ENCODE measurements around the gene SLC38A8.

Gene SLC38A8

DNA sequence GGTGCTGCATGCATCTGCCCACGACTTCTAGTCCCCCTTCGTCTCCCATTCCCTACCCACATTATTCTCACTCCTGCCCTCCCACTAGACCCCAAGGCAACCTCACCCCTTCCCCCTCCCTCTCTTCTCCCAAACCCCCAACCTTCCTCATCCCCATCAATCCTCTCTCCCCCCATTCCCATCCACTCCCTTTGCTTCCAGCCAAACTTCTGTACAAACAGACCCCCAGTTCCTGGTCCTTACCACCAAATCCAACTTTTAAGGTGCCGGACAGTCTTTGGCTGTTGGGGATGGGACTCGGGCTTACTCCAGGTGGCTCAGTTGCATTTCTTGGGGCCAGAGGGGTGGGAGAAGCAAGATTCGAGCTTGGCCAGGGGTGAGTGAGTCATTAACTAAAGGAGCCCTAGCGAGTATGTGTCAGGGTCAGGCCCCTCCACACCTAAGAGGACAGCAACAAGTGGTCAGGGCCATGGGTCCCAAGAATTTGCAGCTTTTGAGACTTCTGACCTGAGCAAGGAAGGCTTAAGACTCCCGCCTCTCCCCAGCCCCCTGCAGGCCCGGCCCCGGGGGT lies at the start of gene SLC38A8:
Gene SLC38A8 (minus strand): TSS at position 488 of the 571 bp plus-strand sequence. CDS start 638 bp downstream, outside the sequence.
- DNase-seq (ENCODE audit: low spot score) = no peak

GRCh38 chr16:84091460-84091859 lies 48.9 kb upstream of the SLC38A8 start:
- peak; percentile 83 for DNase-seq (ENCODE audit: low spot score)

DNA sequence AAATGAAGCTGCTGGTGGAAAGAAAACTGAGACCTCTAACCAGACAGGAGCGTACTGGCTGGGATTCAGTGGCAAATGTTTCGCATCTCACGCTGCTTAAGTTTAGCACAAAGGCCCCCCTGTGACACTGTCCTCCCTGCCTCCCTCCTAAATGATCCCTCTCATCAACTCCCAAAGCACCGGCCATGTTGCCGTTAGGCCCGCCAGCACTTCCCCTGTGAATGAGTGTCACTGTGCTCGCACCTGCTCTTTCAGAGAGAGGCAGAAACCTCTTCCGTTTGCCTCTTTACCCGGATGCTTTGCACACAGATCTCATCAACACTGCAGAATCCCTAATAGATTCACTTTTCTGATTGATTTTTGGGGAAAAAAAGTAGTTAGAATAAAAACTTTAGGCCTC lies 47.6 kb upstream of the SLC38A8 start:
- DNase-seq (ENCODE audit: low spot score) = no peak

GRCh38 chr16:84088695-84089395 lies 46.2 kb upstream of the SLC38A8 start:
- no peak for DNase-seq (ENCODE audit: low spot score)

GRCh38 chr16:84087466-84088151 lies 45.0 kb upstream of the SLC38A8 start:
- DNase-seq (ENCODE audit: low spot score) = no peak

GRCh38 chr16:84087001-84087400 lies 44.4 kb upstream of the SLC38A8 start:
- no peak for DNase-seq (ENCODE audit: low spot score)

GRCh38 chr16:84086341-84086740 lies 43.7 kb upstream of the SLC38A8 start:
- no peak for DNase-seq (ENCODE audit: low spot score)

DNA sequence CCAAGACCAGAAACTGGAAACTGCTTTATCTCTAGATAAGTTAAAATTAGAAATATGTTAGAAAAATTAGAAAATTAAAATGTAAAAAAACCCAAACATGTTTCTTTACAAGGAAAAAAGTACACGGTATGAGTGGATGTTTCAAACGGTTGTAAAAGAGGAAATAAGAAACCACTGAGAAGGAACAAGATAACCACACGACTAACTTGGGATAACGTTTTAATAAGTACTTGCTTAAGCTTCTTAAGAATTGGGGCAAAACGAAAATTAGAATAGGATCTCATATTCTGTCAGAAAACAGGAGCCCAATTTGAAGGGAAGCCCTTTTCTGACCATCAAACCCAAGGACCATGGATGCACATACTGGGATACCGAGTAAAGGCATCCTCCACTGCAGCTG lies 43.2 kb upstream of the SLC38A8 start:
- no peak for DNase-seq (ENCODE audit: low spot score)

- no peak for DNase-seq (ENCODE audit: low spot score)
These were observed 42.7 kb upstream of the SLC38A8 start for GRCh38 chr16:84085271-84085667.

DNA sequence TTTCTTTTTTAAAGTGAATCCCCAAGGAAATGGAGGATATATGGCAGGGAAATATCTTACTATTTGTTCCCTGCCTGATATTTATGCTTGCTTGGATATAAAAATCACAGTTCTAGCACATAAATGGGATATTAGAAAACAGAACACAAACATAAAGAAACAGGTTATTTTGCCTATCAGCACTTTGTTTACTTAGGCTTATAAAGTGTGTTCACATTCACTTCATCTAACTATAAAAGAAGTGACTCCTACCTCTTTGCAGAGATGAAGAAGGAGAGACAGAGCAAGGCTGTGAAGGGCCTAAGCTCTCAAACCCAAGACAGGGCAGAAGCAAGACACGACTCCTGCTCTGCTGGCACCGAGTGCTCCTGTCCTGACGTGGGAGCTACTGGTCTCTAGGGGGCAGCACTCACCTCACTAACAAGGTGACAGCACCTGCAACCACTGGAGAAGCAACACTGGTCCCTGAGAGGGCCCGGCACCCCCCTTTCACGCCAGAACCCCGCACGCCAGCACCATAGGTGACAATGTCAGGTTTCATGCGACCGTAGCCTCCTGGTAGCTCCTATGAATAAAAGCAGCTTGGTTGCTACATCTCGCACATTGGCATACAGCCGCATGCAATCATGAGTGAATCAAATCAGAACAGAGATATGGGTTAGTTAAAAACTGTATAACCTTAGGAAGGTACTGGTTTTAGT lies 42.1 kb upstream of the SLC38A8 start:
- DNase-seq (ENCODE audit: low spot score) = no peak

DNA sequence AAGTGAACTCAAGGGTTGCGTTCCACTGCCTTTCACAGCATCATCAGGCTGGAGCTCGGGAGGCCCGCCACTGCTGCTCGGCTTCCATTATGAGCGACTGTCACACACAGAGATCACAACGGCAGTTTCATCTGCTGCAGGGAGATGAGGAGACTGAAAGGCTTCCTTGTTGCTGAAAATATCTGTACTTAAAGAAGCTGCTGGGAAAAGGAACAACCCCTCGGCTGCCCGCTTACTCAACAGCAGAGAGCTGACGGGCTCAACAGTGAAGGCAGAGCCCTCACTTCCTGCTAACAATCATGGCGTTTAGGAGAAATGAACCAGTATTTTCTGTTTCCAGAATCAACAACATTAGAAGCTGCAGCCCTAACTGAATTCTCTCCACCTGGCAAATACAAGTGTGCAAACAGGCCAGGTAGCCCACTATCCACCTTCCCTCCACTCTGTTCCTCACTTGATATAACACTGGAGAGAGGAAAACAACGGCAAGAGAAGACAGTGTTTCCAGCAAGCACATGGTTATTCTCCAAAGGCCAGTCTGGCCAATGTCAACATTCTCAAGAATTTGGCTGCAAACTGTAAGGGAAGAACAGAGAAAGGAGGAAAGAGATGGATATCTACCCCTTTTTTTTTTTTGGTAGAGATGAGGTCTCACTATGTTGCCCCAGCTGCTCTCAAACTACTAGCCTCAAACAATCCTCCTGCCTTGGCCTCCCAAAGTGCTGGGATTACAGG lies 40.4 kb upstream of the SLC38A8 start:
- no peak for DNase-seq (ENCODE audit: low spot score)

GRCh38 chr16:84082110-84082509 lies 39.5 kb upstream of the SLC38A8 start:
- DNase-seq (ENCODE audit: low spot score) = no peak

DNA sequence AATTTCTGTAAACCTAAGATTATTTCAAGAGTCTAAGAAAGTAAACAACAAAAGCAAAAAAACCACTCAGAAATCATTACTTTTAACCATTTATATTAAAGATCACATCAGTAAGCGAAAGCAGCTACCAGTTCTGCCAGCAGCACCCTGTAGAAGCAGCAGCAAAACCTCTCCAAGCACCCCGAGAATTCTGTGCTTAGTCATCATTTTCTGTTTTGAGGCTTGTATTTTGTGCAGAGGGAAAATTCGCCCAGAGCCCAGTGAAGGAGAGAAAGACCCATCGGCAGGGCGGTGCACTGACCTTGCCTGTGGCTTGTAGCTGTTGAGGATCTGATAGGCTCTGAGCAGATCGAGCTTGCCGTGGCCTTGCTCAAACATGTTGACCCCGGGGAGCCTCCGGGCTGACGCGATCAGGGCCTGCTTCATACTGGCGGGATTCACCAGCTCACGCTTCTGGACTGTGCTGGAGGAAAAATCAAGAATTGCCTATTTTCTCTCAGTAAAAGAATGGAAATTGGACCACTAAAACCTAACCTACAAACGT lies 38.9 kb upstream of the SLC38A8 start:
- DNase-seq (ENCODE audit: low spot score) = no peak

DNA sequence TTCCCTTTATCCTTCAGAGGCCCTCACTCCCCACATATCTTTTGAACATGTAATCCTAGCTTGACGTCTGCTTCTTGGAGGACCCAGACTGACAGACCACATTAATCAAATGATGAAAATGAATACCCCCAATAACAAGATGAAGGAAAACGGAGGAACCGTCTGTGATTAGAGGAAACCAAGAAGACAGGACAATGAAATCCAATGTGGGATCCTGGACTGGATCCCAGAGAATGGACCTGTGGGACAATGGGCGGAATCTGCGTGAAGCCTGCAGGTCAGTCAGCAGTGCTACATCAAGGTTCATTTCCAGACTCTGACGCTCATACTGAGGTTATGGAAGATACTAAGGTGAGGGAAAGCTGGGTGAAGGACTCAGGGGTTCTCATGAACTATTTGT lies 38.2 kb upstream of the SLC38A8 start:
- no peak for DNase-seq (ENCODE audit: low spot score)

DNA sequence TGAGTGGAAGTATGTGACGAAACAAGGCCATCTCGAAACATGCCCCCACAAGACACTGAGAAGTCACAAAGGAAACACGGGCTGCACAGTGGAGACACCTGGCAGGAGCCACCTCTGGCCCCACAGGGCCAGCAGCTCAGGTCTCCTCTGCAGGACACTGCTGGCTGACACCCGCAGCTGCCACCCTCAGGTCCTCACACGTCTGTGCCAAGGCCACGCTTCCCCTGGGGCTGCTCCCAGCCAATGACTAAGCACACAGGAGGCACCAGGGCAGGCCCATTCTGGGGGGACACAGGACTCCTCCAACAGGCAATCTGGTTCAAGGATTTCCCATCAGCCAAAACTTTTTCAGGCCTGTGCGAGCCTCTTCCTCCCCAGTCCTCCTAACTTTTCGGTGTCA lies 37.8 kb upstream of the SLC38A8 start:
- no peak for DNase-seq (ENCODE audit: low spot score)

DNA sequence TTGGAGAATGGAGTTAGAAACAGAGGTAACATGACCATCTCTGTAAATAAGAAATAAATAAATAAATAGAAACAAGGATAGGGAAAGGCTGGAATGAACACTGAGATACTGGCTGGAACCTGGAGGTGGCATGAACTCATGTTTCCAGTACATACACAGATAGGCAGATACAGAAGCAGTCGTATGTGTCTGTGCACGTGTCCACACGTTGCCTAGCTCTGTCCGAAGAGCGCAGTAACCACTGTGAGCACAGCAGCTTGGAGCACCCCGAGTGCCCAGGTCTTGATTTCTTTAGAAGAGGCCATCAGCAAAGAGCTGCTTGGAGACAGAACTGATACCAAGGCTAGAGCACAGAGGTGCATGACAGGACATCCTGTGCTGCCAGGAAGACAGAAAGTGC lies 37.1 kb upstream of the SLC38A8 start:
- DNase-seq (ENCODE audit: low spot score) = no peak

DNA sequence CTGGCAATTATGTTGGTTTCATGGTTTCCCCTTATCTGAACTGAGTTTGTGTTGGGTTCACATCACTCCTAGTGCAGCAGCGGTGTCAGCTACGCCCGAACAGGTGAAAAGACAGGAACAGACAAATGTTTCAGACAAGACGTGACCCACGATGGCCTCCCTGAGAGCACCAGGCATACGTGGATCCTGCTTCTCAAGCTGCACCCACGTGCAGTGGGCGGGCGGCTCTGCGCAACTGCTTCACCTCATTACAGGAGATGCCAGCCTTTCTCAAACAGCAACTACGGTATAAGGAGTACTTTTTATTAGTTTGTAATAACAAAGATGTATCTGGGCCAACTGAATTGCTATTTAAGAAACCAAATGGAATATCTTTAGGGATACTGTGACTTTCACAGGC lies 32.8 kb upstream of the SLC38A8 start:
- peak; percentile 82 for DNase-seq (ENCODE audit: low spot score)

DNA sequence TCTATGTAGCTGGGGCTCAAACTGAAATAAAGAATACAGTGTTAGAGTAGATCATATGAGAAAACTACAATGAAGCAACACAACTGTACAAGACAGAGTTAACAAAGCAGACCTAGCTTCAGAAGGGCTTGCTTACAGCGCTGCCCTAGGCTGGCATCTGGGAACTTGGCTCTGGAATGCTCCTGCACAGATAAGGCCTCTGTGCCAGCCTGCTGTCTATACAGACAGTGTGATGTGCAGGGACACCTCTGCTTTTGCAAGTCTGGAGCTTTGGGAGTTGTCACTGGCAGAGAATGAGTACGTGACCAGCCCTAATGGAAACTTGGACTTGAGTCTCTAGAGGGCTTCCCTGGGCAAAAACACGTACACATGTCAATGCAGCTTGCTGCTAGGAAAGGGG lies 32.1 kb upstream of the SLC38A8 start:
- DNase-seq (ENCODE audit: low spot score) = no peak

DNA sequence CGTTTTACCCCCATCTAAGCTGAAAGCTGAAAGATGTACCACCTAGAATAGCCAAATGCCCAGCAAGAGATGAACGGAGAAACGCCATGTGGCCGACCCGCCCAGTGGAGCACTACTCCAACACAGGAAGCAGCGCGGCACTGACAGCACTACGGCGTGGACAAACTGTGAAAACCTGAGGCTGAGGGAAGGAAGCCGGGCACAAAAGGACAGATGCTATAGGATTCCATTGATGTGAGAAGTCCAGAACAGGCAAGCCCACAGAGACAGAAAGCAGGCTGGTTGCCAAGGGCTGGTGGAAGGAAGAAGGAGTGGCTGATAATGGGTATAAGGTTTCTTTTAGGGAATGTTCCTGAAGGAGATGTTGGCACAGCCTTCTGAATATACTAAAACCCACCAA lies 29.4 kb upstream of the SLC38A8 start:
- no peak for DNase-seq (ENCODE audit: low spot score)

- no peak for DNase-seq (ENCODE audit: low spot score)
These were observed 28.5 kb upstream of the SLC38A8 start for GRCh38 chr16:84071121-84071520.

GRCh38 chr16:84069540-84069939 lies 26.9 kb upstream of the SLC38A8 start:
- DNase-seq (ENCODE audit: low spot score) = no peak
